ENCODE data around the gene FOS. TPM values are rescaled to one million over a fixed set of nuclear protein-coding genes. Genes with fewer than 3 reads are reported as not detected.

FOS gene
- total and polyA plus RNA-seq, 2 of the 13 experiments (the other 11 are each of a cell fraction or from before 2014, with no cell fraction given): 15.9 to 24.2 TPM

GRCh38 chr14:75258803-75259509 is 19.7 kb upstream of the FOS start (continued):
- peak; percentile 39 for TF ChIP-seq TEAD3 (CRISPR knock-in tag; optimal IDR thresholded peaks at IDR 0.05; ENCODE audit: borderline replicate concordance)
- TF ChIP-seq ZNF724P (CRISPR knock-in tag; IDR thresholded peaks at IDR 0.05; ENCODE audit: borderline replicate concordance): peak; percentile 83; the same call in 1 of the 2 replicates
- no peak; the same call in 1 of the 2 replicates for TF ChIP-seq ZNF749 (CRISPR knock-in tag; IDR thresholded peaks at IDR 0.05; ENCODE audit: borderline replicate concordance)
- TF ChIP-seq IRX3 (CRISPR knock-in tag; IDR thresholded peaks at IDR 0.05; ENCODE audit: borderline replicate concordance, low read depth): no peak
- no peak for TF ChIP-seq ZNF496 (CRISPR knock-in tag; IDR thresholded peaks at IDR 0.05; ENCODE audit: insufficient replicate concordance)
- TF ChIP-seq DBP (CRISPR knock-in tag; IDR thresholded peaks at IDR 0.05; ENCODE audit: not compliant biosample characterization): no peak
- TF ChIP-seq EED (CRISPR knock-in tag; IDR thresholded peaks at IDR 0.05): no peak
- peak; percentile 57 for TF ChIP-seq ZMYM4 (CRISPR knock-in tag; IDR thresholded peaks at IDR 0.05)
- TF ChIP-seq, protein P1, sequence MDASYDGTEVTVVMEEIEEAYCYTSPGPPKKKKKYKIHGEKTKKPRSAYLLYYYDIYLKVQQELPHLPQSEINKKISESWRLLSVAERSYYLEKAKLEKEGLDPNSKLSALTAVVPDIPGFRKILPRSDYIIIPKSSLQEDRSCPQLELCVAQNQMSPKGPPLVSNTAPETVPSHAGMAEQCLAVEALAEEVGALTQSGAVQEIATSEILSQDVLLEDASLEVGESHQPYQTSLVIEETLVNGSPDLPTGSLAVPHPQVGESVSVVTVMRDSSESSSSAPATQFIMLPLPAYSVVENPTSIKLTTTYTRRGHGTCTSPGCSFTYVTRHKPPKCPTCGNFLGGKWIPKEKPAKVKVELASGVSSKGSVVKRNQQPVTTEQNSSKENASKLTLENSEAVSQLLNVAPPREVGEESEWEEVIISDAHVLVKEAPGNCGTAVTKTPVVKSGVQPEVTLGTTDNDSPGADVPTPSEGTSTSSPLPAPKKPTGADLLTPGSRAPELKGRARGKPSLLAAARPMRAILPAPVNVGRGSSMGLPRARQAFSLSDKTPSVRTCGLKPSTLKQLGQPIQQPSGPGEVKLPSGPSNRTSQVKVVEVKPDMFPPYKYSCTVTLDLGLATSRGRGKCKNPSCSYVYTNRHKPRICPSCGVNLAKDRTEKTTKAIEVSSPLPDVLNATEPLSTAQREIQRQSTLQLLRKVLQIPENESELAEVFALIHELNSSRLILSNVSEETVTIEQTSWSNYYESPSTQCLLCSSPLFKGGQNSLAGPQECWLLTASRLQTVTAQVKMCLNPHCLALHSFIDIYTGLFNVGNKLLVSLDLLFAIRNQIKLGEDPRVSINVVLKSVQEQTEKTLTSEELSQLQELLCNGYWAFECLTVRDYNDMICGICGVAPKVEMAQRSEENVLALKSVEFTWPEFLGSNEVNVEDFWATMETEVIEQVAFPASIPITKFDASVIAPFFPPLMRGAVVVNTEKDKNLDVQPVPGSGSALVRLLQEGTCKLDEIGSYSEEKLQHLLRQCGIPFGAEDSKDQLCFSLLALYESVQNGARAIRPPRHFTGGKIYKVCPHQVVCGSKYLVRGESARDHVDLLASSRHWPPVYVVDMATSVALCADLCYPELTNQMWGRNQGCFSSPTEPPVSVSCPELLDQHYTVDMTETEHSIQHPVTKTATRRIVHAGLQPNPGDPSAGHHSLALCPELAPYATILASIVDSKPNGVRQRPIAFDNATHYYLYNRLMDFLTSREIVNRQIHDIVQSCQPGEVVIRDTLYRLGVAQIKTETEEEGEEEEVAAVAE (CRISPR knock-in tag; IDR thresholded peaks at IDR 0.05; ENCODE audit: borderline replicate concordance): peak; percentile 35; the same call in 1 of the 2 replicates
- peak; percentile 83; the same call in 1 of the 2 replicates for TF ChIP-seq ZBTB20 (CRISPR knock-in tag; IDR thresholded peaks at IDR 0.05; ENCODE audit: borderline replicate concordance, low read depth)
- TF ChIP-seq, protein P2, sequence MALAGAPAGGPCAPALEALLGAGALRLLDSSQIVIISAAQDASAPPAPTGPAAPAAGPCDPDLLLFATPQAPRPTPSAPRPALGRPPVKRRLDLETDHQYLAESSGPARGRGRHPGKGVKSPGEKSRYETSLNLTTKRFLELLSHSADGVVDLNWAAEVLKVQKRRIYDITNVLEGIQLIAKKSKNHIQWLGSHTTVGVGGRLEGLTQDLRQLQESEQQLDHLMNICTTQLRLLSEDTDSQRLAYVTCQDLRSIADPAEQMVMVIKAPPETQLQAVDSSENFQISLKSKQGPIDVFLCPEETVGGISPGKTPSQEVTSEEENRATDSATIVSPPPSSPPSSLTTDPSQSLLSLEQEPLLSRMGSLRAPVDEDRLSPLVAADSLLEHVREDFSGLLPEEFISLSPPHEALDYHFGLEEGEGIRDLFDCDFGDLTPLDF (CRISPR knock-in tag; IDR thresholded peaks at IDR 0.05): no peak; the same call in 1 of the 2 replicates
- TF ChIP-seq ZNF629 (CRISPR knock-in tag; conservative IDR thresholded peaks at IDR 0.05): 0 out of 2 replicates have a peak, but pooled peaks have one; percentile 6
- TF ChIP-seq GPBP1L1 (CRISPR knock-in tag; IDR thresholded peaks at IDR 0.05): no peak
- peak; percentile 54; the same call in 1 of the 2 replicates for TF ChIP-seq SIN3A (IDR thresholded peaks at IDR 0.05; ENCODE audit: borderline replicate concordance, low read depth, low read length)
- TF ChIP-seq CHCHD3 (CRISPR knock-in tag; IDR thresholded peaks at IDR 0.05): no peak
- TF ChIP-seq SMAD3 (CRISPR knock-in tag; IDR thresholded peaks at IDR 0.05): no peak
- TF ChIP-seq, protein P3, sequence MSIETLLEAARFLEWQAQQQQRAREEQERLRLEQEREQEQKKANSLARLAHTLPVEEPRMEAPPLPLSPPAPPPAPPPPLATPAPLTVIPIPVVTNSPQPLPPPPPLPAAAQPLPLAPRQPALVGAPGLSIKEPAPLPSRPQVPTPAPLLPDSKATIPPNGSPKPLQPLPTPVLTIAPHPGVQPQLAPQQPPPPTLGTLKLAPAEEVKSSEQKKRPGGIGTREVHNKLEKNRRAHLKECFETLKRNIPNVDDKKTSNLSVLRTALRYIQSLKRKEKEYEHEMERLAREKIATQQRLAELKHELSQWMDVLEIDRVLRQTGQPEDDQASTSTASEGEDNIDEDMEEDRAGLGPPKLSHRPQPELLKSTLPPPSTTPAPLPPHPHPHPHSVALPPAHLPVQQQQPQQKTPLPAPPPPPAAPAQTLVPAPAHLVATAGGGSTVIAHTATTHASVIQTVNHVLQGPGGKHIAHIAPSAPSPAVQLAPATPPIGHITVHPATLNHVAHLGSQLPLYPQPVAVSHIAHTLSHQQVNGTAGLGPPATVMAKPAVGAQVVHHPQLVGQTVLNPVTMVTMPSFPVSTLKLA (IDR thresholded peaks at IDR 0.05): peak; percentile 77
- peak; percentile 88 for TF ChIP-seq TBX2 (CRISPR knock-in tag; IDR thresholded peaks at IDR 0.05; ENCODE audit: borderline replicate concordance)
- TF ChIP-seq CENPX (CRISPR knock-in tag; IDR thresholded peaks at IDR 0.05): no peak
